ENCODE measurements around the gene CEP63.

GRCh38 chr3:134464689-134465365 is 21.0 kb upstream of the CEP63 start:
- no peak for TF ChIP-seq CTCF (IDR thresholded peaks at IDR 0.05 in 4 of 5, conservative IDR thresholded peaks at IDR 0.05 in 1 of 5)
- no peak for TF ChIP-seq POLR2A (IDR thresholded peaks at IDR 0.05)
